CD4-positive, alpha-beta T cell treated with Interleukin-2 at 100 ng/mL for 4 hours (primary cell): ENCODE data around the gene ARHGAP11B.
A peak's percentile ranks its signal among the peaks of the same experiment; 100 is the strongest.
"Not testable (repeated sequence)": the region's sequence is repeated elsewhere in the genome, so short reads cannot be mapped to it uniquely, and the experiment has no call there.

Experiments
- DNase-seq: peaks from one replicate; pipeline ENCODE4 v3.0.0-alpha.2; 2020; ENCODE audit warnings: low spot score

ARHGAP11B gene

DNA sequence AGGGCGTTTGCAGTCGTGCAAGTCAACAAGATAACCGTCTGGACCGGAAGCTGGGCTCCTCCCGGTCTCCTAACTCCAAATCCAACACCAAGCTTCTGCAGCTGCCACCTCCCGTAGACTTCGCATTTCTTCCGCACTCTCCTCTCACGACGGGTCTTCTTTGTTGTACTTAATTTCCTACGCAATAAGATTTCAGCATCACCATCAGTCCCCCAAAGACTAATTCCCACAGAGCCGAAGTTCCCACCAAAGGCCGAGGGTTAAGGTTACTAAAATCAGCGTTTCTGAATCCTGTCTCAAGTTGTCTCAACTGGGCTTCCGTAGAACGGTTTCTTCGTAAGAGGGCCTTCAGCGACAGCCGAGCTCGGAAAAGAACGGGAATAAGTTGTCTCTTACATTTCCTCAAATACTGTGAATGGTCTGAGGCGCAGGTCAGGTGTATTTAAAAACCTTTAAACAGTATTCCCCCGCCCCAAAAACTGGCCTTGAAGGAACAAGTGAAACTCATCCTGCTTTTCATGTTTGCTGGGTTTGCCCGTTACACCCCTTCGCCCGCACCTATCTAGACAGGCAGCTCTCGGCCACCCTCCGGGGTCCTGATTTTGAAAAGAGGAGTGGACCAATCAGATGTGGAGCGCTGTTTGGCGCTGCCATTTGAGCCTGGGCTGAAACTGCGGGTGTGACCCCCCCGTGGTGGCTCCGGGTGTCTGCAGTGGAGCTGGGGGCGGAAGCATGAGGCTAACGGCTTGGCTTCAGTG is at the start of gene ARHGAP11B:
ARHGAP11B (plus strand) TSS at position 693 of the 758 bp plus-strand sequence.
- DNase-seq: peak; percentile 96

DNA sequence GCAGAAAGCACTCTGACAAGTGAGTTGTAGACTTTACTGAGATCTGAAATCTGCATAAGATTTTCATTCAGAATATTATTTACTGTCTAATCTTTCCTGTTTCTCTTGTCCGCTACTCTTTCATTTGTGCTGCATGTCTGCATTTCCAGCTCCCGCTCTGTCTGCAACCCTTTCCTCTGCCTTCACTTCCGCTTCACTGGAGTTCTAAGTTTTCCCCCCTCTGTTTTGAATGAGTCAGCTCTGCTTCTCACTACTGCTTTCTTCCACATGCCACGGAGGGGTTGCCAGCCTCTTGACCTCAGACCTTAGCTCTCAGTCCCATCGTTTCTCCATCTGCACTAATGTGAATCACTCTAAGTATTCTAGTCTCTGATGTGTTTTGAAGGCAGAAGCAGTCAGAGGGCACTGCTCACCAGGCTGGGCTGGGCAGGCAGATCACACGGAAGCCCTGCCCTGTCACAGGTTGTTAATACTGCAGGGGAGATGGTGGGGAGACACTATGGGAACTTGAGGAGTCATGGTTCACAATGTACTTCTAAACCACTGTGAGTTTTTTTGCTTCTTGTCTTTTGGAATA is 46.4 kb upstream of the ARHGAP11B start:
- DNase-seq: not testable (repeated sequence)

GRCh38 chr15:30580716-30581115 is 45.2 kb upstream of the ARHGAP11B start:
- not testable (repeated sequence) for DNase-seq

DNA sequence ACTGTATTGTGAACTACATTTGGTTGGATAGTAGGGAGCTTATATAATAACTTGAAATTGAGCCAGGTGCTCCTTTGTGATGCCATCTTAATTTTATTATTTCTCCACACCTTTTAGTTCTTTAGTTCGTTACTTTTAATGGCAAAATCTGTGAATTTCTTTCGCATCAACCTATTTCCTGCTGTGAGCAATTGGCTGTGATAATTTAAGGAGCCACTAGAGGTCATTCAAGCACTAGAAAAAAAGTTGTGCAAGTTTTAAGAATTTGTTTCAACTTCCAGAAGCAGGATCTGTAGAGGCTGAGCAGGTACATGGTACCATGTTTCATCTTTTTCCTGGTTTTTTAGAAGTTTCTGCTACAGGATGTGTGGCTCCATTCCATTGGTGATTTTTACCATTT is 27.0 kb upstream of the ARHGAP11B start:
- not testable (repeated sequence) for DNase-seq

DNA sequence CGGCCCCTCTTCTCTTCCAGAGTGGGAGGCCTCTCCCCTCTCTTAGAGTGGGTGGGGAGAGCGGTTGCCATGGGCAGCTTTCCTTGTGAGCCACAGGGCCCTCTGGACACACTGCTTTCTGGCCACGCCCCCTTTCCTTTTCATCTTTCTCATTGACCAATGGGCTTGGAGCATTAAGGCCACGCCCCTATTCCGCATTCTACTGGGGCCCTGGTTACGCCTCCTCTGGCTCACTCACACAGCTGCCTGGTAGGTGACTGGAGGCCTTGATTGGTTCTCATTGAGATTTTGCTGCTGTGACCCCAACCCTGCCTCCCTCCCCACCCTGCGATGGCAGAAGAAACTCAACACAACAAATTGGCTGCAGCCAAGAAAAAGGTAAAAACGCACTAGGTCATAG is 22.1 kb upstream of the ARHGAP11B start, which contains the start of gene GOLGA8H:
GOLGA8H (plus strand) TSS at position 233 of the 400 bp plus-strand sequence; CDS start at position 331, 98 bp downstream.
- DNase-seq: not testable (repeated sequence)

DNA sequence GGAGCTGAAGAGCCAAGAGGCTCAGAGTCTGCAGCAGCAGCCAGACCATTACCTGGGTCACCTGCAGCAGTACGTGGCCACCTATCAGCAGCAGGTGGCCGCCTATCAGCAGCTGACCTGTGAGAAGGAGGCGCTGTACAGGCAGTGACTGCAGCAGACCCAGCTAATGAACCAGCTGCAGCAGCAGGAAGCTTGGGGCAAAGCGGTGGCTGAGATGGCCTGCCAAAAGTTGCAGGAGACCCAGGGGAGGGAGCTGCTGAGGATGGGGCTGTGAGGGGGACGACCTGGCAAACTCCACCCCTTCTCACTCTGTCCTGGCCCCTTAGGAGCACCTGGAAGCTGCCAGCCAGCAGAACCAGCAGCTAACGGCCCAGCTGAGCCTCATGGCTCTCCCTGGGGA is 13.7 kb upstream of the ARHGAP11B start:
- not testable (repeated sequence) for DNase-seq

GRCh38 chr15:30621342-30621741 is 4.6 kb upstream of the ARHGAP11B start:
- not testable (repeated sequence) for DNase-seq

DNA sequence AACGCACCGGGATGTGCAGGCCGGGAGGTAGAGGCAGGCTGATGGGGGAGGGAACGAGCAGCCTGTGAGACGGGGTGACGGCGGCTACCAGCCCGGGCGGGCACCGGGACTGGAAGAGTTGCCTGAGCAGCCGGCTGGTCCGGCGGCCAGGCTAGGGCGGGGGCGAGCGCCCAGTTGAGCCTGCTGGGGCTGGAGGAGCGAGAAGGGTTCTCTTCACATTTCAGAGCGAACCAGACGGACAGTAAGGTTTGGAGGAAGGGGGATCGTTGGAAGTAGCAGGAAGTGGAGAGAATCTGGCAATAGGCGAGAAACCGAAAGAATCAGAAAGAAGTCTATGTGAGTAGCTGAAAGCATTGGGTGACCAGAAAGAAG is 252 bp downstream of the ARHGAP11B start:
- DNase-seq: not testable (repeated sequence)

GRCh38 chr15:30626632-30627031 is 704 bp downstream of the ARHGAP11B start:
- not testable (repeated sequence) for DNase-seq

GRCh38 chr15:30650012-30650929 is 24.3 kb downstream of the ARHGAP11B start:
- DNase-seq: no peak

- DNase-seq: peak; percentile 34
Observed at GRCh38 chr15:30661154-30661553, 35.2 kb downstream of the ARHGAP11B start.

DNA sequence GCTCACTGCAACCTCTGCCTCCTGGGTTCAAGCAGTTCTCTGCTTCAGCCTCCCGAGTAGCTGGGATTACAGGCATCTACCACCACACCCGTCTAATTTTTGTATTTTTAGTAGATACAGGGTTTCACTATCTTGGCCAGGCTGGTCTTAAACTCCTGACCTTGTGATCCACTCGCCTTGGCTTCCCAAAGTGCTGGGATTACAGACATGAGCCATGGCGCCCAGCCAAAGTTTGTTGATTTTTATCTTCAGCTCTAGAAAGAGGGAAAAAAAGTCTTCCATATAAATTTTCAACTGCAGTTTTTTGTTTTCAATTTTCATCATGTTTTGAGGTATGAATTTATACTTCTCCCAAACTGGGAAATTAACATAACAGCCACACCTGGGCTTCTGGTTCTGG is 43.7 kb downstream of the ARHGAP11B start:
- not testable (repeated sequence) for DNase-seq

DNA sequence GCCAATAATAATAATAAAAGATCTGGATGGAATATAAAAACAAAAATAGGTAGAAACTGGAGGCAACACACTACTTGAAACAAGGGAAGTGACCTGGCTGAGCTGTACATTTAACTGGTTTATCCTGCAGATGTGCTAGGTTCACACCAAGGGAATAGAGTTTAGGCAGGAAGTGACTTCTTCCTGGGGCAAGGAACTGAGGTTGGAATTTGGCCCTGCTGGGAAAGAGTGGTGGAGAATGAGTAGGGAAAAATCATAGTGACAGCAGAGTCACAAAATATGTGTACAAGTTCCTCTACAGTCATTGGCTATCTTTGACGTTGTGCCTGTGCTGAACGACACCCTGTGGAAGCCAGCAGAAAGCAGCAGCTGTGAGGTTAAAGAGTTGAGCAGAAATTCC is 44.1 kb downstream of the ARHGAP11B start:
- DNase-seq: no peak

DNA sequence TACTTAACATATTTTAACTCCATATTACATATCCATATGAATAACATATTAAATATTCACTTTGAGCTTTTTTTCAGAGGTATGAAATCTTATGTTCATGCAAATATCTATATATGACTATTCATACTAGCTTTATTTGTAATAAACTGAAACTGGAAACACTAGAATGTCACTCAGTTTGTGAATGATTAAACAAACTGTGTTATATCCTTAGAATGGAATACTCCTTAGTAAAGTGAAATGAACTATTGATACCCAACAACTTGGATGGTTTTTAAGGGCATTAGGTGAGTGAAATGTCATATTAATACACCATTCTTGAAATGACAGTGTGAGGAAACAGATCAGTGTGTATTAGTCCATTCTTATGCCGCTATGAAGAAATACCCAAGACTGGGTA is 45.4 kb downstream of the ARHGAP11B start:
- no peak for DNase-seq

DNA sequence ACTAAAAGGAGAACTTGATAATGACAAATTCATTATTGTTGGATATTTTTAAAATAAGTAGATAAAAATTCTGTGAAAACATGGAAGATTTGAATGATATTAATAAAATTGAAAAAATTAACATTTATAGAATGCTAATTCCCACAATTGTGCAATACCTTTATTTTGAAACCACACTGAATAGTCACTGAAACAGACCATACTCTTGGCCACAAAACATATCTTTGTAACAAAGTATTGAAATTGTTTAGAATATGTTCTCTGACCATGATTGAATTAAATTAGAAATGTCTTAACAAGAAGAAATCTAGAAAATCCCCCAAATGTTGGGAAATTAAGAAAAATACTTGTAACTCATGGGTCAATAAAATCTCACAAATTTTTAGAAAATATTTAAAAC is 49.2 kb downstream of the ARHGAP11B start:
- DNase-seq: no peak

- DNase-seq: not testable (repeated sequence)
Observed at GRCh38 chr15:30675891-30676290, 50.0 kb downstream of the ARHGAP11B start.

GRCh38 chr15:30680997-30681396 is 55.1 kb downstream of the ARHGAP11B start:
- DNase-seq: not testable (repeated sequence)

GRCh38 chr15:30685709-30686285 is 59.9 kb downstream of the ARHGAP11B start:
- not testable (repeated sequence) for DNase-seq

GRCh38 chr15:30686651-30687050 is 60.7 kb downstream of the ARHGAP11B start:
- not testable (repeated sequence) for DNase-seq
